ENCODE measurements around the gene CD37. TPM values are rescaled to one million over a fixed set of nuclear protein-coding genes. Genes with fewer than 3 reads are reported as not detected.
"Not testable (repeated sequence)": the region's sequence is repeated elsewhere in the genome, so short reads cannot be mapped to it uniquely, and the experiment has no call there.

CD37 gene
- total RNA-seq, 2 donors from 2014 or later, result not detected

DNA sequence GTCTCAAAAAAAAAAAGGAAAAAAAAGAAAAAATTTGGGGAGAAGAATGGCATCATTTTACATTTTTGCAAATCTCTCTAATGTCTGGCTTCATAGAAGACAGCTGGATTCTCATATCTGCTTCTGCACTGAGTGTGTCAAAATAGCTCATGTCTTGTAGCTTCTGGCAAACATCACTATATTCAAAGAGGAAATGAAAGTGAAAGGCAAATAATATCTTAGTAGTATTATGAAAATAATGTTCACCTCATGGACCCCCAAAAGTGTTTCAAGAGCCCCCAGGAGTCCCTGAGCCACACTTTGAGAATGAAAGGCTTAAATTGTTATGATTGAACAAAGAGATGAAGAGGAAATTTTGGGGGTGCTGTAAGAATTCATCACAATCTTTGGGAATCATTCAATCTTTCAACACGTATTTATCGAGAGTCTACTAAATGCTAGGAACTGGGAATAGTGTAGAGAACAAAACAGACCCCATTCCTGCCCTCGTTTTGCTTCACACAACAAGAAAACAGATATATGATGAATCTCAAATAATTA lies 9.0 kb upstream of the CD37 start:
- WGBS, 2 experiments (ENCODE audit: insufficient coverage in 1 of 2, insufficient read length in 1 of 2), result 94% methylated on average over 2 of the region's 3 CpGs; no CpG with 5 or more reads in 1 of the 2 experiments
- H3K27me3 ChIP-seq (ENCODE audit: control insufficient read depth, insufficient read depth, low read length, poor library complexity, severe bottlenecking), result no peaks in the 10 kb centered on the region

DNA sequence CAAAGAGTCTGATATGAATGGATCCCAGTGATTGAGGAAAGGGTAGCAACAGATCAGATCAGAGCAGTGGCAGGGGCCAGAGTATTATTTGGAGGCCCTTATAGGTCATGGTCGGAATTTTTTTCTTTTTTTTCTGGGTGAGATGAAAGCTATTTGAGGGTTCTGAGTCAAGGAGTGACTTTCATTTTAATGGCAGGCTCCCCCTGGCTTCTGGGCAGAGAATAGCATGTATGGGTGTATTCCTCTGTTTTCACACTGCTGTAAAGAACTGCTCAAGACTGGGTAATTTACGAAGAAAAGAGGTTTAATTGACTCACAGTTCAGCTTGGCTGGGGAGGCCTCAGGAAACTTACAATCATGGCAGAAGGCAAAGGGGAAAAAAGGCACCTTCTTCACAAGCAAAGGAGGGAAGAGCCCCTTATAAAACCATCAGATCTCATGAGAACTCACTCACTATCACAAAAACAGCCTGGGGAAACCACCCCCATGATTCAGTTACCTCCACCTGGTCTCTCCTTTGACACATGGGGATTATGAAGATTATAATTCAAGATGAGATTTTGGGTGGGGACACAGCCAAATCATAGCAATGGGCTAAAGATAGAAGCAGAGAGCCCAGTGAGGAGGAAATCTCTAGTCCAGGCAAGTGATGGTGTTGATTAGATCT lies 7.2 kb upstream of the CD37 start:
- no peak overlapping the region for H3K4me3 Mint-ChIP-seq
- no peaks in the 10 kb centered on the region for H3K4me1 Mint-ChIP-seq
- Histone ChIP-seq H3K36me3 (ENCODE audit: control insufficient read depth, insufficient read depth, low read length) (no peaks in the 10 kb centered on the region), H3K27ac (ENCODE audit: low read depth, low read length) (no peak overlapping the region), H3K27me3 (ENCODE audit: control insufficient read depth, insufficient read depth, low read length, poor library complexity, severe bottlenecking) (no peaks in the 10 kb centered on the region), H3K4me1 (ENCODE audit: control insufficient read depth, insufficient read depth, low read length) (no peaks in the 10 kb centered on the region), H3K9me3 (ENCODE audit: control insufficient read depth, low read length) (peaks cover 3% of the 10 kb centered on the region), H3K4me3 (ENCODE audit: low read length) (no peak overlapping the region), H3K9ac (ENCODE audit: extremely low read depth, low read length, poor library complexity, severe bottlenecking) (no peak overlapping the region)
- 63 to 100% methylated on average over 1 to 2 of the region's 2 CpGs for WGBS, 2 experiments (ENCODE audit: insufficient coverage in 1 of 2, insufficient read length in 1 of 2)
- H3K27ac Mint-ChIP-seq, result no peak overlapping the region
- DNase-seq, result peak; percentile 73
- peaks cover 8% of the 10 kb centered on the region for H3K27me3 Mint-ChIP-seq (ENCODE audit: insufficient read depth)
- peaks cover 34% of the 10 kb centered on the region for H3K36me3 Mint-ChIP-seq (ENCODE audit: low read depth)
- peaks cover 2% of the 10 kb centered on the region for H3K9me3 Mint-ChIP-seq
- TF ChIP-seq, protein P1, sequence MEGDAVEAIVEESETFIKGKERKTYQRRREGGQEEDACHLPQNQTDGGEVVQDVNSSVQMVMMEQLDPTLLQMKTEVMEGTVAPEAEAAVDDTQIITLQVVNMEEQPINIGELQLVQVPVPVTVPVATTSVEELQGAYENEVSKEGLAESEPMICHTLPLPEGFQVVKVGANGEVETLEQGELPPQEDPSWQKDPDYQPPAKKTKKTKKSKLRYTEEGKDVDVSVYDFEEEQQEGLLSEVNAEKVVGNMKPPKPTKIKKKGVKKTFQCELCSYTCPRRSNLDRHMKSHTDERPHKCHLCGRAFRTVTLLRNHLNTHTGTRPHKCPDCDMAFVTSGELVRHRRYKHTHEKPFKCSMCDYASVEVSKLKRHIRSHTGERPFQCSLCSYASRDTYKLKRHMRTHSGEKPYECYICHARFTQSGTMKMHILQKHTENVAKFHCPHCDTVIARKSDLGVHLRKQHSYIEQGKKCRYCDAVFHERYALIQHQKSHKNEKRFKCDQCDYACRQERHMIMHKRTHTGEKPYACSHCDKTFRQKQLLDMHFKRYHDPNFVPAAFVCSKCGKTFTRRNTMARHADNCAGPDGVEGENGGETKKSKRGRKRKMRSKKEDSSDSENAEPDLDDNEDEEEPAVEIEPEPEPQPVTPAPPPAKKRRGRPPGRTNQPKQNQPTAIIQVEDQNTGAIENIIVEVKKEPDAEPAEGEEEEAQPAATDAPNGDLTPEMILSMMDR (conservative IDR thresholded peaks at IDR 0.05), result peak; percentile 82

More for the DNA sequence above, 9.0 kb upstream of the CD37 start:
- H3K4me1 Mint-ChIP-seq, result no peaks in the 10 kb centered on the region
- H3K36me3 ChIP-seq (ENCODE audit: control insufficient read depth, insufficient read depth, low read length), result no peaks in the 10 kb centered on the region
- H3K9ac ChIP-seq (ENCODE audit: extremely low read depth, low read length, poor library complexity, severe bottlenecking), result no peak overlapping the region
- peaks cover 40% of the 10 kb centered on the region for H3K36me3 Mint-ChIP-seq (ENCODE audit: low read depth)
- TF ChIP-seq, protein P1 (conservative IDR thresholded peaks at IDR 0.05), result no peak
- H3K4me3 Mint-ChIP-seq, result no peak overlapping the region
- H3K27ac ChIP-seq (ENCODE audit: low read depth, low read length), result no peak overlapping the region
- H3K4me1 ChIP-seq (ENCODE audit: control insufficient read depth, insufficient read depth, low read length), result no peaks in the 10 kb centered on the region
- H3K4me3 ChIP-seq (ENCODE audit: low read length), result no peak overlapping the region
- H3K27me3 Mint-ChIP-seq (ENCODE audit: insufficient read depth), result peaks cover 8% of the 10 kb centered on the region
- peaks cover 16% of the 10 kb centered on the region for H3K9me3 ChIP-seq (ENCODE audit: control insufficient read depth, low read length)
- H3K9me3 Mint-ChIP-seq, result peaks cover 7% of the 10 kb centered on the region
- DNase-seq, result no peak
- no peak overlapping the region for H3K27ac Mint-ChIP-seq

GRCh38 chr19:49328741-49329140 lies 6.5 kb upstream of the CD37 start:
- Histone ChIP-seq H3K4me1 (ENCODE audit: control insufficient read depth, insufficient read depth, low read length) (no peaks in the 10 kb centered on the region), H3K27me3 (ENCODE audit: control insufficient read depth, insufficient read depth, low read length, poor library complexity, severe bottlenecking) (no peaks in the 10 kb centered on the region), H3K27ac (ENCODE audit: low read depth, low read length) (no peak overlapping the region), H3K9me3 (ENCODE audit: control insufficient read depth, low read length) (no peaks in the 10 kb centered on the region), H3K36me3 (ENCODE audit: control insufficient read depth, insufficient read depth, low read length) (no peaks in the 10 kb centered on the region), H3K4me3 (ENCODE audit: low read length) (no peak overlapping the region), H3K9ac (ENCODE audit: extremely low read depth, low read length, poor library complexity, severe bottlenecking) (no peak overlapping the region)
- Mint-ChIP-seq H3K36me3 (ENCODE audit: low read depth) (peaks cover 32% of the 10 kb centered on the region), H3K9me3 (no peaks in the 10 kb centered on the region), H3K4me1 (no peaks in the 10 kb centered on the region), H3K27ac (no peak overlapping the region), H3K4me3 (no peak overlapping the region), H3K27me3 (ENCODE audit: insufficient read depth) (peaks cover 9% of the 10 kb centered on the region)
- peak; percentile 4 for DNase-seq
- WGBS, 2 experiments (ENCODE audit: insufficient coverage in 1 of 2, insufficient read length in 1 of 2), result 98 to 100% methylated on average over 2 of the region's 2 CpGs
- TF ChIP-seq, protein P1 (conservative IDR thresholded peaks at IDR 0.05), result no peak

- not testable (repeated sequence) for H3K4me3 ChIP-seq (ENCODE audit: low read length); H3K4me1 Mint-ChIP-seq; H3K27me3 ChIP-seq (ENCODE audit: control insufficient read depth, insufficient read depth, low read length, poor library complexity, severe bottlenecking); H3K9me3 Mint-ChIP-seq; H3K27ac ChIP-seq (ENCODE audit: low read depth, low read length); H3K9me3 ChIP-seq (ENCODE audit: control insufficient read depth, low read length); H3K9ac ChIP-seq (ENCODE audit: extremely low read depth, low read length, poor library complexity, severe bottlenecking); H3K36me3 ChIP-seq (ENCODE audit: control insufficient read depth, insufficient read depth, low read length); H3K27ac Mint-ChIP-seq; H3K4me1 ChIP-seq (ENCODE audit: control insufficient read depth, insufficient read depth, low read length); H3K27me3 Mint-ChIP-seq (ENCODE audit: insufficient read depth); H3K4me3 Mint-ChIP-seq
- peak; percentile 24 for DNase-seq
- 93 to 94% methylated on average over 2 to 4 of the region's 4 CpGs for WGBS, 2 experiments (ENCODE audit: insufficient coverage in 1 of 2, insufficient read length in 1 of 2)
- H3K36me3 Mint-ChIP-seq (ENCODE audit: low read depth), result peaks cover 34% of the 10 kb centered on the region
Observed at GRCh38 chr19:49331187-49331586, 4.0 kb upstream of the CD37 start.
